Kidney epithelial cell (primary cell): ENCODE results near the gene S1PR2. TPM values are rescaled to one million over a fixed set of nuclear protein-coding genes. Genes with fewer than 3 reads are reported as not detected.
A peak's percentile ranks its signal among the peaks of the same experiment; 100 is the strongest.

Source experiments
- DNase-seq: peaks from one replicate; pipeline ENCODE4 v3.0.0-alpha.2; 2010; ENCODE audit warnings: low read depth
- H3K27me3 ChIP-seq: 2 replicates; pipeline ENCODE4 v1.6.0; 2011; ENCODE audit warnings: low read length; ENCODE audit not compliant: control insufficient read depth, insufficient read depth
- H3K36me3 ChIP-seq: 2 replicates; pipeline ENCODE4 v1.5.1; 2011; ENCODE audit warnings: low read length; ENCODE audit not compliant: control insufficient read depth, insufficient read depth
- H3K4me3 ChIP-seq: 2 replicates; pipeline ENCODE4 v1.5.1; 2011; ENCODE audit warnings: low read depth, mild to moderate bottlenecking, control low read depth, low read length
- total RNA-seq: library from RNA; depleted of rRNA; stranded (reverse); fragments of >200 nt; gene quantifications from 2 replicates; pipeline ENCODE4 v1.2.3, GENCODE V29; 2015
- TF ChIP-seq, protein P1 (sequence below): IDR thresholded peaks from 2 replicates; pipeline ENCODE4 v1.5.1; 2011; ENCODE audit warnings: mild to moderate bottlenecking, moderate library complexity, low read length, control low read depth, inconsistent platforms; ENCODE audit not compliant: insufficient read depth, poor library complexity, severe bottlenecking

The S1PR2 gene, protein sequence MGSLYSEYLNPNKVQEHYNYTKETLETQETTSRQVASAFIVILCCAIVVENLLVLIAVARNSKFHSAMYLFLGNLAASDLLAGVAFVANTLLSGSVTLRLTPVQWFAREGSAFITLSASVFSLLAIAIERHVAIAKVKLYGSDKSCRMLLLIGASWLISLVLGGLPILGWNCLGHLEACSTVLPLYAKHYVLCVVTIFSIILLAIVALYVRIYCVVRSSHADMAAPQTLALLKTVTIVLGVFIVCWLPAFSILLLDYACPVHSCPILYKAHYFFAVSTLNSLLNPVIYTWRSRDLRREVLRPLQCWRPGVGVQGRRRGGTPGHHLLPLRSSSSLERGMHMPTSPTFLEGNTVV
- total RNA-seq: 8.3 and 9.4 TPM in 2 replicates

DNA sequence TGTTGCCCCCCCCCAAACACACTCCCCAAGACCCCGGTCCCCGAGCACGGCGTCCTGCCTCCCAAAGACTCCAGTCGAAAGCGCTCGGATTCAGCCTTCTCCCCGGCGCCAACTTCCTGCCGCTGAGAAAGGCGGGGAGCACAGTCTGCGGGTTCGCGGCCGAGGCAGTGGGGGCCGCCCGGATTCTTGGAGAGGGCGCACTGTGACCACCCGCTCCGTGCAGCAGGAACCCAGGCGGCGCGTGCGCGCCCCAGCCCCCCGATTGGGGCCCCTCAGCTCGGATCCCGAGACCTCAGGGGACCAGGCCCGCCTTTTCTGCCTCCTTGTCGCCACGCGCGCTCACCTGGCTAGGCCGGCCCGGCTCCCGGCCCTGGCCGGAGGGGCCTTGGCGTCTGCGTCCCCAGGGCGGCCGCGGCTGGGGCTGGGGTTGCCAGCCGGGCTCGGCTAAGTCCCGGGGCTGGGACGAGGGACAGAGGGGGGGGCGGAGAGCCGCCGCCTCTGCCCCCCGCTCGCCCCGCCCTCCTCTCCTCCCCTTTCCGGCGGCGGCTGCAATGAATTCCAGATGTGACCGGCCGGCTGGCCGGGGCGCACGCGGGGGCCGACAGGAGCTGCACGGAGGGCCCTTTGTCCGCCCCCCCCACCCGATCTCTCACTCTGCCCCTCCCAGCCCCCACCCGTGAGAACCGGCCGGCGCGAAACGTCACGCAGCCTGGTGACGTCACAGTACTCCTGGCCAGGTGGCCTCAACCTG lies at the start of gene S1PR2:
Gene S1PR2, minus strand, starts transcription at position 471 of the 751 bp plus-strand sequence. CDS start 6,426 bp downstream, outside the sequence.
- DNase-seq: no peak
- Histone ChIP-seq H3K36me3 (no peaks in the 10 kb centered on the region), H3K4me3 (peak within 1 kb of the TSS; percentile 74), H3K27me3 (peaks cover 2% of the 10 kb centered on the region)
- TF ChIP-seq, protein P1, sequence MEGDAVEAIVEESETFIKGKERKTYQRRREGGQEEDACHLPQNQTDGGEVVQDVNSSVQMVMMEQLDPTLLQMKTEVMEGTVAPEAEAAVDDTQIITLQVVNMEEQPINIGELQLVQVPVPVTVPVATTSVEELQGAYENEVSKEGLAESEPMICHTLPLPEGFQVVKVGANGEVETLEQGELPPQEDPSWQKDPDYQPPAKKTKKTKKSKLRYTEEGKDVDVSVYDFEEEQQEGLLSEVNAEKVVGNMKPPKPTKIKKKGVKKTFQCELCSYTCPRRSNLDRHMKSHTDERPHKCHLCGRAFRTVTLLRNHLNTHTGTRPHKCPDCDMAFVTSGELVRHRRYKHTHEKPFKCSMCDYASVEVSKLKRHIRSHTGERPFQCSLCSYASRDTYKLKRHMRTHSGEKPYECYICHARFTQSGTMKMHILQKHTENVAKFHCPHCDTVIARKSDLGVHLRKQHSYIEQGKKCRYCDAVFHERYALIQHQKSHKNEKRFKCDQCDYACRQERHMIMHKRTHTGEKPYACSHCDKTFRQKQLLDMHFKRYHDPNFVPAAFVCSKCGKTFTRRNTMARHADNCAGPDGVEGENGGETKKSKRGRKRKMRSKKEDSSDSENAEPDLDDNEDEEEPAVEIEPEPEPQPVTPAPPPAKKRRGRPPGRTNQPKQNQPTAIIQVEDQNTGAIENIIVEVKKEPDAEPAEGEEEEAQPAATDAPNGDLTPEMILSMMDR: no peak

DNA sequence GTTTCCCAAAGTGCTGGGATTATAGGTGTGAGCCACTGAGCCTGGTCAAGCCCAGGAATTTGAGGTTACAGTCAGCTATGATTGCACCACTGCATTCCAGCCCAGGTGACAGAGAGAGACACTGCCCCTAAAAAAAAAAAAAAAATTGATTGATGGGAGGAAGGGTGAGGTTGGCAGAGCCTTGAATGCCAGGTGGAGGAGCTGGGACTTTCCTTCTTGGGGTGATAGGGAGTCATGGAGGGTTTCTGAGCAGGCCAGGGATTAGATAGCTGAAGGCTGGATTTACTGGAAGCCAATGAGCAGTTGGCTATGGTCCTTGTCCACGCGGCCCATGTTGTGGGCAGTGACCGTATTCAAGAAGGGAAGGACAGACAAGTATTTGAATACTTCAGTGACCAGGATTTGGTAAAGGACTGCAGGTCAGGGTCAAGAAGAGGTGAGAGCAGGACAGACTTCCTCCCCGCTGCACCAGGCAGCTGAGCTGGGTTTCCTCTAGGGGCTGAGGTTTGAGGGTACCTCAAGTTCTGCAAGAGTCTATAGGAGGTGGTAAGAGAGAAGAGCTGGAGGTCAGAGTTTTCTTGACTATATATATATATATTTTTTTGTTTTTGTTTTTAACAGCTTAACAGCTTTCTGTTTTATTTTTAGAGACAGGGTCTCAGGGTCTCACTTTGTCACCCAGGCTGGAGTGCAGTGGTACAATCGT lies 48.8 kb upstream of the S1PR2 start:
- no peak for DNase-seq
- no peaks in the 10 kb centered on the region for H3K36me3 ChIP-seq
- TF ChIP-seq, protein P1: no peak
- no peak overlapping the region for H3K4me3 ChIP-seq
- no peaks in the 10 kb centered on the region for H3K27me3 ChIP-seq

DNA sequence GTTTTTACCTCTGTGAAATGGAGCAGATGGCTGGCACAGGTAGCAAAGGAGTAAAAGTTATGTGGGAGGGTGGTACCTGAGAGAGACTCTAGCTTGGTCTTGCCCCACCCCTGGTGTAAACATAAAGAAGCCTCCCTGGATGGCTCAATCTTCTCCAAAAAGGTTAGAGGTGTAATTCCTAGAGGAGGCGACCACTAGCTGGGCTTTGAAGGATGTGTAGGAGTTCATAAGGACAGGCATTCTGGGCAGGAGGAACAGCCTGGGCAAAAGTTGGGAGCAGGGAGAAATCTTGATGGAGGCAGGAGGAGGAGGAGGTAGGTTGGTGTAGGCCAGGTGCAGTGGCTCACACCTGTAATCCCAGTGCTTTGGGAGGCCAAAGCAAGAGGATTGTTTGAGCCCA lies 47.8 kb upstream of the S1PR2 start:
- no peak for DNase-seq
- no peaks in the 10 kb centered on the region for H3K36me3 ChIP-seq
- no peak overlapping the region for H3K4me3 ChIP-seq
- TF ChIP-seq, protein P1: no peak
- H3K27me3 ChIP-seq: no peaks in the 10 kb centered on the region

DNA sequence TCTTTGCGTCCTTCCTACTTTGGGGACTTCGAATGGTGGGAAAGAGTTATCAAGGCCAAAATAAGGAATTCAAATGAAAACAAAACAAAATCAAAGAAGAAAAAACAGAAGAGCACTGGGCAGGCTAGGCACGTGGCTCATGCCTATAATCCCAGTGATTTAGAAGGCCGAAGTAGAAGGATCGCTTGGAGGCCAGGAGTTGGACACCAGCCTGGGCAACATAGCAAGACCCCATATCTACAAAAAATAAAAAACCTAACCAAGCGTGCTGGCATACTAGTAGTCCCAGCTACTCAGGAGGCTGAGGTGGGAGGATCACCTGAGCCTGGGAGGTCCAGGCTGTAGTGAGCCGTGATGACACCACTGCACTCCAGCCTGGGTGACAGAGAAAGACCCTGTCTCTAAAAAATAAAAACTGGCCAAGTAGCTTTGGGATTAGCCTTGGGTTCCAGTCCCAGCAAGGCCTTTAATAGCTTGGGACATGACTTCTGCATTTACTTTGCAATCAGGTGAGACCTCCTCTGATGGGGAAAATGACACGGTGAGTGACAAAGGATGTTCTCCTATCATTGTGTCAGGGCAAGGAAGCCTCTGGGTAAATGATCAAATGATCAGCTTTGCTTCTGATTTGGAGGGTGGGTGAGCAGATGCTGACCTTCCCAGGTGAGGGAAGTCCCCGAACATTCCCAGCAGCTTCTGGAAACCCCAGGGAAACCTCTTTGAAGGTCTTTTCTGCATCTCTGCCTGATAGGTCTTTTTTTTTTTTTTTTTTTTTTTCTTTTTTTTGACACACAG lies 46.9 kb upstream of the S1PR2 start:
- Histone ChIP-seq H3K4me3 (no peak overlapping the region), H3K27me3 (no peaks in the 10 kb centered on the region), H3K36me3 (no peaks in the 10 kb centered on the region)
- TF ChIP-seq, protein P1: no peak
- DNase-seq: no peak

DNA sequence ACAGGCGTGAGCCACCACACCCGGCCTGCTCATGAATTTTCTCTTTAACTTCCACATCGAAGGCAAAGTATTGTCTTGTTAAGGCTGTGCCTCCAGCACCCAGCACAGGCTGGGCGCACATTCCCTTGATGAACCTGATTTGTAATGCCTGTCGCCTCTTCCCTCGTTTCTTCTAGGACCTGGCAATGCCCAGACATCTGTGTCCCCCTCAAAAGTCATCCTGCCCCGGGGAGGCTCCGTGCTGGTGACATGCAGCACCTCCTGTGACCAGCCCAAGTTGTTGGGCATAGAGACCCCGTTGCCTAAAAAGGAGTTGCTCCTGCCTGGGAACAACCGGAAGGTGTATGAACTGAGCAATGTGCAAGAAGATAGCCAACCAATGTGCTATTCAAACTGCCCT lies 43.5 kb upstream of the S1PR2 start:
- Histone ChIP-seq H3K4me3 (no peak overlapping the region), H3K36me3 (no peaks in the 10 kb centered on the region), H3K27me3 (no peaks in the 10 kb centered on the region)
- DNase-seq: no peak
- TF ChIP-seq, protein P1: no peak
